Spleen (tissue), 11 donors: ENCODE data around the gene FAS. TPM values are rescaled to one million over a fixed set of nuclear protein-coding genes. Genes with fewer than 3 reads are reported as not detected.

Experiments
- DNase-seq: peaks from one replicate; pipeline ENCODE4 v3.0.0-alpha.2; 2020
- H3K27ac ChIP-seq, 8 donors: fragments of 200-600 bp; sonication (generic) in 7 of 8; 1 replicate in 4 of 8; 2 replicates in 4 of 8; pipeline versions ENCODE4 v1.5.0 to v1.8.0; 2016 to 2021; ENCODE audit warnings: inconsistent platforms in 4 of 8, mild to moderate bottlenecking in 4 of 8, moderate library complexity in 1 of 8
- H3K27me3 ChIP-seq, 7 donors: fragments of 200-600 bp; sonication (generic) in 6 of 7; replicated peaks in 1 of 7; 1 replicate in 4 of 7; 2 replicates in 3 of 7; pipeline versions ENCODE4 v1.5.0 to v1.8.0; 2016 to 2021; ENCODE audit warnings: inconsistent platforms in 3 of 7, mild to moderate bottlenecking in 1 of 7
- H3K36me3 ChIP-seq, 6 donors: fragments of 200-600 bp; sonication (generic) in 5 of 6; 1 replicate in 4 of 6; 2 replicates in 2 of 6; pipeline versions ENCODE4 v1.5.0 to v1.8.0; 2016 to 2021; ENCODE audit warnings: inconsistent platforms in 2 of 6
- H3K4me1 ChIP-seq, 6 donors: fragments of 200-600 bp; sonication (generic) in 5 of 6; 1 replicate in 3 of 6; 2 replicates in 3 of 6; pipeline versions ENCODE4 v1.5.0 to v1.8.0; 2016 to 2021; ENCODE audit warnings: inconsistent platforms in 3 of 6
- H3K4me3 ChIP-seq, 8 donors: fragments of 200-600 bp; sonication (generic) in 7 of 8; 1 replicate in 4 of 8; 2 replicates in 4 of 8; pipeline versions ENCODE4 v1.5.0 to v1.8.0; 2016 to 2021; ENCODE audit warnings: inconsistent platforms in 4 of 8, mild to moderate bottlenecking in 4 of 8, moderate library complexity in 2 of 8
- H3K9me3 ChIP-seq, 8 donors: fragments of 200-600 bp; sonication (generic) in 7 of 8; 1 replicate in 4 of 8; 2 replicates in 4 of 8; pipeline versions ENCODE4 v1.5.0 to v1.8.0; 2016 to 2021; ENCODE audit warnings: inconsistent platforms in 4 of 8
- POLR2A ChIP-seq, 3 donors: fragments of 450-650 bp; IDR thresholded peaks; one replicate each; pipeline ENCODE4 v1.5.1; 2017; ENCODE audit warnings: antibody characterized with exemption in 3 of 3, mild to moderate bottlenecking in 1 of 3
- POLR2AphosphoS5 ChIP-seq, 3 donors: sonication (generic); formaldehyde crosslinking; IDR thresholded peaks; one replicate each; pipeline ENCODE4 v1.5.1; 2017; ENCODE audit warnings: antibody characterized with exemption in 3 of 3
- WGBS, 5 donors: extraction: QIAGEN DNeasy Blood & Tissue Kit in 3 of 5; methylation state at CpG; one replicate each; pipeline versions ENCODE4 v1.1.5 to v1.1.7; 2013 to 2018; 5-methylcytosine and 5-hydroxymethylcytosine counted together
- intact Hi-C: fragments of 100-400 bp; cut with DNase I; formaldehyde crosslinking; loops from one replicate; pipeline ENCODE4 v1.15.0; 2023; ENCODE audit warnings: low total_unique reads
- polyA plus RNA-seq, 3 donors: library from polyadenylated mRNA; stranded (reverse); fragments of 200-250 nt; gene quantifications; one replicate each; pipeline ENCODE4 v1.2.1, GENCODE V29; 2013
- total RNA-seq, 7 donors: library from RNA; depleted of rRNA in 3 of 7; stranded (reverse); fragments of >200 nt in 3 of 7; fragmentation: NEBNext Ultra II Directional in 4 of 7; extraction: Animal tissue kit (Norgen Biotek cat#: 25700) in 4 of 7; gene quantifications; one replicate each; pipeline versions ENCODE4 v1.1.0 to v1.2.1, GENCODE V29; 2016 to 2021
- TF ChIP-seq, protein P1 (sequence below), 11 experiments: fragments of 200-600 bp in 7 of 11; fragments of 450-650 bp in 4 of 11; sonication (generic) in 4 of 11; IDR thresholded peaks in 8 of 11; conservative IDR thresholded peaks in 3 of 11; 1 replicate in 7 of 11; 2 replicates in 4 of 11; pipeline versions ENCODE4 v1.4.0 to v1.8.0; 2016 to 2021; ENCODE audit warnings: antibody characterized with exemption in 11 of 11, inconsistent platforms in 4 of 11, mild to moderate bottlenecking in 1 of 11
- donor health status: healthy with polysubstance abuse.
- donor health status: DM: no; HTN: no; CAD: no; lungs with moderate emphysema.
- donor health status: DM: no; HTN: no; CAD: no.
- donor health status: Bipolar disorder and iron deficiency.
- donor health status: healthy.
- donor health status: DM: no; HTN: no; CAD: no.
- donor health status: DM: yes; HTN: yes; CAD: no.

FAS gene
- total and polyA plus RNA-seq, 10 donors = 7.6 to 50.6 (median 30.6) TPM

GRCh38 chr10:89002226-89002978, 11.8 kb downstream of the FAS start:
- intact Hi-C loops = no loop called here
- Histone ChIP-seq H3K4me3 (no peak overlapping the region), H3K27me3 (no peaks in the 10 kb centered on the region), H3K36me3 (peaks cover 0 to 33% (median 3%) of the 10 kb centered on the region in 6 donors), H3K9me3 (no peaks in the 10 kb centered on the region), H3K4me1 (peaks cover 7 to 64% (median 33%) of the 10 kb centered on the region in 6 donors), H3K27ac (peak overlapping the region in 6 of 8 donors; percentile 6 to 72 (median 70))
- TF ChIP-seq POLR2AphosphoS5 (IDR thresholded peaks at IDR 0.05) = no peak
- no peak for TF ChIP-seq POLR2A (IDR thresholded peaks at IDR 0.05)
- TF ChIP-seq, protein P1, sequence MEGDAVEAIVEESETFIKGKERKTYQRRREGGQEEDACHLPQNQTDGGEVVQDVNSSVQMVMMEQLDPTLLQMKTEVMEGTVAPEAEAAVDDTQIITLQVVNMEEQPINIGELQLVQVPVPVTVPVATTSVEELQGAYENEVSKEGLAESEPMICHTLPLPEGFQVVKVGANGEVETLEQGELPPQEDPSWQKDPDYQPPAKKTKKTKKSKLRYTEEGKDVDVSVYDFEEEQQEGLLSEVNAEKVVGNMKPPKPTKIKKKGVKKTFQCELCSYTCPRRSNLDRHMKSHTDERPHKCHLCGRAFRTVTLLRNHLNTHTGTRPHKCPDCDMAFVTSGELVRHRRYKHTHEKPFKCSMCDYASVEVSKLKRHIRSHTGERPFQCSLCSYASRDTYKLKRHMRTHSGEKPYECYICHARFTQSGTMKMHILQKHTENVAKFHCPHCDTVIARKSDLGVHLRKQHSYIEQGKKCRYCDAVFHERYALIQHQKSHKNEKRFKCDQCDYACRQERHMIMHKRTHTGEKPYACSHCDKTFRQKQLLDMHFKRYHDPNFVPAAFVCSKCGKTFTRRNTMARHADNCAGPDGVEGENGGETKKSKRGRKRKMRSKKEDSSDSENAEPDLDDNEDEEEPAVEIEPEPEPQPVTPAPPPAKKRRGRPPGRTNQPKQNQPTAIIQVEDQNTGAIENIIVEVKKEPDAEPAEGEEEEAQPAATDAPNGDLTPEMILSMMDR (IDR thresholded peaks at IDR 0.05 in 8 of 11, conservative IDR thresholded peaks at IDR 0.05 in 3 of 11) = no peak
- no peak for DNase-seq
- 66 to 79% (median 68%) methylated on average over 4 of the region's 4 CpGs for WGBS, 5 donors

GRCh38 chr10:89003344-89003743, 12.7 kb downstream of the FAS start:
- intact Hi-C loops = no loop called here
- TF ChIP-seq POLR2AphosphoS5 (IDR thresholded peaks at IDR 0.05) = no peak
- no peak for TF ChIP-seq POLR2A (IDR thresholded peaks at IDR 0.05)
- TF ChIP-seq, protein P1 (IDR thresholded peaks at IDR 0.05 in 8 of 11, conservative IDR thresholded peaks at IDR 0.05 in 3 of 11) = no peak
- Histone ChIP-seq H3K4me3 (no peak overlapping the region), H3K27ac (peak overlapping the region in 1 of 8 donors; percentile 71), H3K36me3 (peaks cover 0 to 42% (median 5%) of the 10 kb centered on the region in 6 donors), H3K27me3 (no peaks in the 10 kb centered on the region), H3K4me1 (peaks cover 7 to 56% (median 26%) of the 10 kb centered on the region in 6 donors), H3K9me3 (no peaks in the 10 kb centered on the region)
- DNase-seq = no peak
- WGBS, 5 donors = 30 to 83% (median 56%) methylated on average over 2 of the region's 2 CpGs

DNA sequence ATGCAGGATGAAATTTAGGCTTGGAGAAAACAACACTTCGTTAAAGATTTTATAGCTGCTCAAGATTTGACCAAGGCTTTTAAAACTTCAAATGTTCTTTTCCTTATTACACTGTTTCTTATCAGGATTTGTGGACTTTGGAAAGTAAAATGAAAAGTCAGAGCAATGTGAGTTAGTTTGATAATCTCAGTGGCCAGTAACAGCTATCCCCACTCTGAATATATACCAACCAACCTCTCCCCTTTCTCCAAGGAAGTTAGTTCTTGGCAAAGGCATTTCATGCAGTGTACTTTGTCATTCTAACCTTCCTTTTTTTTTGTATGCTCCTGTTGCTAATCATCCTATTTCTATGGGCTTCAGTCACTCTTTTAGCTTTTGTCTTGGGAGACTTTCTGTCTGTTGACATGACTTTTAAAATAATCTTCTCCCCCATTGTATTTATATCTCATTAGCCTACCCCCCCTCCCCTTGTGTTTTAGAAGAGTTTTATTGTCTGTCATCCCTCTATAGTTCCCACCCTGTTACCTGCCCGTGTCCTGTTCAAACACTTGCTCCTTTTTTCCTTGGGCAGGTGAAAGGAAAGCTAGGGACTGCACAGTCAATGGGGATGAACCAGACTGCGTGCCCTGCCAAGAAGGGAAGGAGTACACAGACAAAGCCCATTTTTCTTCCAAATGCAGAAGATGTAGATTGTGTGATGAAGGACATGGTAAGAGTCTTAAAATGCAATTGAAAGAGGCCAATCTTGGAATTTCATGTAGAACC, 16.7 kb downstream of the FAS start:
- H3K27me3 ChIP-seq = no peaks in the 10 kb centered on the region
- intact Hi-C loops = no loop called here
- 65 to 67% (median 65%) methylated on average over 3 of the region's 3 CpGs for WGBS, 5 donors

More for the DNA sequence above, 16.7 kb downstream of the FAS start:
- no peaks in the 10 kb centered on the region for H3K9me3 ChIP-seq
- H3K27ac ChIP-seq = no peak overlapping the region
- H3K36me3 ChIP-seq = peaks cover 0 to 82% (median 29%) of the 10 kb centered on the region in 6 donors
- TF ChIP-seq, protein P1 (IDR thresholded peaks at IDR 0.05 in 8 of 11, conservative IDR thresholded peaks at IDR 0.05 in 3 of 11) = no peak
- TF ChIP-seq POLR2AphosphoS5 (IDR thresholded peaks at IDR 0.05) (no peak), POLR2A (IDR thresholded peaks at IDR 0.05) (no peak)
- H3K4me3 ChIP-seq = no peak overlapping the region
- DNase-seq = no peak
- peaks cover 0 to 17% (median 7%) of the 10 kb centered on the region in 6 donors for H3K4me1 ChIP-seq
